Measurements from ENCODE around the gene ADAM12. TPM values are rescaled to one million over a fixed set of nuclear protein-coding genes. Genes with fewer than 3 reads are reported as not detected.

Gene ADAM12
- total RNA-seq, 4 donors from 2014 or later = under 0.01 to 60.8 (median 0.64) TPM; not detected in 1

GRCh38 chr10:125985557-125986240 lies 402.6 kb downstream of the ADAM12 start:
- no peaks in the 10 kb centered on the region for H3K27me3 ChIP-seq
- intact Hi-C loops (cut with DNase I; ENCODE audit: low total_unique reads) = loop anchor here (10.0 kb wide), 1 partner anchor 399 kb away; the partner anchor contains the start of gene ADAM12
- no peak for DNase-seq

DNA sequence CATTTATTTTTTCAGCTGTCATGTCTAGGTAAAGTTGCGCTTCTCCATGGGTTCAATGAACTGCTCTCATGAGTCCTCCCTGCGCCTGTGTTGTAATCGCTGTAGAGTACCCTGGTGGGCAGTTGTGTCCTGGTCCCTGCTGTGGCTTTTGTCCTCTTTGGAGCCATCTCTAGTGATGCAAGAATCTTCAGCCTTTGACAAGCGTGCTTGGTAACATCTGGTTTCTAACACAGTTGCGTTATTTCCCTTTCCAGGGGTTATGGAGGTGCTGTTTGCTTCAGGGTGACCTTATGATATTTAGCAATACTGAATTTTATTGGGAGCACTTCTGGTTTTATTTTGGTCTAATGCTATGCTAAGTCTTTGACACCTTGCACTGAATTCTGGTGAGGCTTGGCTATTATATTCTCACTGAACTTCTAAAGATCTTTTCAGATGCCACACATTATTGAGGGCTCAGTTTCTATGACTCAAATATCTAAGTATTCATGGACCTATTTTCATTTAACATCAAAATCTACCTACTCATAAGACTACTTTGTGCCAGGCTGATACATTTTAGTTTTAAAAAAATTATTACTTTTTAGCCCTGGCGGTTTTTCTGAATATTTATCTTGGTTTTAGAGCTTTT lies 403.3 kb downstream of the ADAM12 start:
- no peaks in the 10 kb centered on the region for H3K36me3 ChIP-seq
- H3K9me3 ChIP-seq = no peaks in the 10 kb centered on the region
- no peak overlapping the region for H3K4me3 ChIP-seq
- no peaks in the 10 kb centered on the region for H3K27me3 ChIP-seq
- no peak overlapping the region for H3K27ac ChIP-seq
- DNase-seq = no peak
- intact Hi-C loops (cut with DNase I; ENCODE audit: low total_unique reads) = loop anchor here (10.0 kb wide), 1 partner anchor 400 kb away; the partner anchor contains the start of gene ADAM12
- no peaks in the 10 kb centered on the region for H3K4me1 ChIP-seq
- no peak for TF ChIP-seq POLR2A (IDR thresholded peaks at IDR 0.05)
- TF ChIP-seq CTCF (IDR thresholded peaks at IDR 0.05) = no peak

More at GRCh38 chr10:125985557-125986240, 402.6 kb downstream of the ADAM12 start:
- no peak overlapping the region for H3K4me3 ChIP-seq
- H3K27ac ChIP-seq = no peak overlapping the region
- H3K36me3 ChIP-seq = no peaks in the 10 kb centered on the region
- H3K9me3 ChIP-seq = no peaks in the 10 kb centered on the region
- TF ChIP-seq POLR2A (IDR thresholded peaks at IDR 0.05) = no peak
- no peak for TF ChIP-seq CTCF (IDR thresholded peaks at IDR 0.05)
- H3K4me1 ChIP-seq = no peaks in the 10 kb centered on the region

- Histone ChIP-seq H3K4me1 (no peaks in the 10 kb centered on the region), H3K27ac (no peak overlapping the region), H3K4me3 (no peak overlapping the region), H3K27me3 (no peaks in the 10 kb centered on the region), H3K9me3 (no peaks in the 10 kb centered on the region), H3K36me3 (no peaks in the 10 kb centered on the region)
- DNase-seq = no peak
- TF ChIP-seq CTCF (IDR thresholded peaks at IDR 0.05) = no peak
- no peak for TF ChIP-seq POLR2A (IDR thresholded peaks at IDR 0.05)
- intact Hi-C loops (cut with DNase I; ENCODE audit: low total_unique reads) = loop anchor here (10.0 kb wide), 1 partner anchor 400 kb away; the partner anchor contains the start of gene ADAM12
Observed at GRCh38 chr10:125984346-125984745, 403.9 kb downstream of the ADAM12 start.

DNA sequence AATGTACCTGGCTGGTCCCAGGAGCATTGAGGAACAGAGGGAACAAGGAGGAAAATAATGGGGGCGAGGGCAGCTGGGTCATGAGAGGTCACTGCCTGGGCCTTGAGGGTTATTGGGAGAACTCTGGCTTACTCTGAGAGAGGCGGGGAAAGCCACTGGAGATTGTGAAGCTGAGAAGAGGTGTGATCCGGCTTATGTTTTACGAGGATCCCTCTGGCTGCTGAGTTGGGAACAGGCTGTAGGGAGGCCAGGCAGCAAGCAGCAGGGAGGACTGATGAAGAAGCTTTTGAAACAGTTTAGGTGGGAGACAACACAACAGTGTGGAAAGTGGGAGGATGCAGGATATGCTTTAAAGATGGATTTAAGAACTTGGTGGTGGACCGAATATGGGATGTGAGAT lies 404.6 kb downstream of the ADAM12 start:
- no peak overlapping the region for H3K27ac ChIP-seq
- intact Hi-C loops (cut with DNase I; ENCODE audit: low total_unique reads) = loop anchor here (10.0 kb wide), 1 partner anchor 401 kb away; the partner anchor contains the start of gene ADAM12
- H3K4me1 ChIP-seq = no peaks in the 10 kb centered on the region
- H3K9me3 ChIP-seq = no peaks in the 10 kb centered on the region
- DNase-seq = no peak
- no peaks in the 10 kb centered on the region for H3K27me3 ChIP-seq
- no peaks in the 10 kb centered on the region for H3K36me3 ChIP-seq
- TF ChIP-seq CTCF (IDR thresholded peaks at IDR 0.05) = no peak
- no peak for TF ChIP-seq POLR2A (IDR thresholded peaks at IDR 0.05)
- no peak overlapping the region for H3K4me3 ChIP-seq

DNA sequence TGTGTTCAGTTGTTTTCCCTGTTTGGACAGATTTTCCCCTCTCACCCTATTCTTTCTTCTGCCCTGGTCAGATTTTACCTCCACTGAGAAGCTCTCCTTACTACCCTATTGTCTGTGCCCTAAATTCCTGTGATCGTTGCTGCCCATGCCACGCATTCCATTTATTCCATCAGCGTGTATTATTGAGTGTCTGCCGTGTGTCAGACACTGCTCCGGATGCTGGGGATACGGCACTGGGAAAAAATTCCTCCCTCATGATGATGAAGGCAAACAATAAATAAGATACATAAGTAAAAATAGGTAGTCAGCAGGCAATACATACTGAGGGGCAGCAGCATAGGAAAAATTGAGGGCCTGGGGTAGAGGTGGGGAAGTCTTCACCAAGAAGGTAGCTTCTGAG lies 405.1 kb downstream of the ADAM12 start:
- no peak for TF ChIP-seq CTCF (IDR thresholded peaks at IDR 0.05)
- TF ChIP-seq POLR2A (IDR thresholded peaks at IDR 0.05) = no peak
- intact Hi-C loops (cut with DNase I; ENCODE audit: low total_unique reads) = loop anchor here (10.0 kb wide), 1 partner anchor 402 kb away; the partner anchor contains the start of gene ADAM12

More for the DNA sequence above, 405.1 kb downstream of the ADAM12 start:
- Histone ChIP-seq H3K27ac (no peak overlapping the region), H3K36me3 (no peaks in the 10 kb centered on the region), H3K9me3 (no peaks in the 10 kb centered on the region), H3K27me3 (no peaks in the 10 kb centered on the region), H3K4me3 (no peak overlapping the region), H3K4me1 (no peaks in the 10 kb centered on the region)
- DNase-seq = no peak

Measured in uterus (tissue), 4 donors.